Esophagus squamous epithelium (tissue), 5 donors: ENCODE data around the gene TKTL1. TPM values are rescaled to one million over a fixed set of nuclear protein-coding genes. Genes with fewer than 3 reads are reported as not detected.

Experiments used
- DNase-seq: peaks from one replicate; lab custom pipeline; 2025; lab: John Stamatoyannopoulos, UW
- H3K27ac ChIP-seq, 4 donors: fragments of 200-600 bp; sonication (generic); one replicate each; pipeline ENCODE4 v1.5.1; 2016 to 2019; ENCODE audit warnings: mild to moderate bottlenecking in 1 of 4
- H3K27me3 ChIP-seq, 4 donors: fragments of 200-600 bp; sonication (generic); 1 replicate in 3 of 4; 2 replicates in 1 of 4; pipeline versions ENCODE4 v1.5.1 to v1.6.0; 2017 to 2021; ENCODE audit warnings: antibody characterized with exemption in 1 of 4
- H3K36me3 ChIP-seq, 3 donors: fragments of 200-600 bp; sonication (generic); one replicate each; pipeline ENCODE4 v1.5.1; 2016 to 2019
- H3K4me1 ChIP-seq, 3 donors: fragments of 200-600 bp; sonication (generic); one replicate each; pipeline ENCODE4 v1.5.1; 2017 to 2019
- H3K4me3 ChIP-seq, 4 donors: fragments of 200-600 bp; sonication (generic); 1 replicate in 3 of 4; 2 replicates in 1 of 4; pipeline ENCODE4 v1.5.1; 2016 to 2019; ENCODE audit warnings: mild to moderate bottlenecking in 2 of 4, moderate library complexity in 1 of 4
- H3K9me3 ChIP-seq, 3 donors: fragments of 200-600 bp; sonication (generic); one replicate each; pipeline ENCODE4 v1.5.1; 2016 to 2019
- CTCF ChIP-seq, 6 experiments: fragments of 450-650 bp in 4 of 6; fragments of 200-600 bp in 2 of 6; sonication (generic) in 2 of 6; IDR thresholded peaks; one replicate each; pipeline ENCODE4 v1.5.1; 2016 to 2019; ENCODE audit warnings: antibody characterized with exemption in 6 of 6, mild to moderate bottlenecking in 4 of 6, moderate library complexity in 4 of 6
- POLR2A ChIP-seq, 4 donors: fragments of 450-650 bp; IDR thresholded peaks; one replicate each; pipeline ENCODE4 v1.6.1; 2017; ENCODE audit warnings: antibody characterized with exemption in 4 of 4, mild to moderate bottlenecking in 4 of 4, moderate library complexity in 3 of 4
- WGBS, 2 donors: methylation state at CpG; one replicate each; pipeline ENCODE4 v1.1.5; 2018; 5-methylcytosine and 5-hydroxymethylcytosine counted together
- intact Hi-C: fragments of 100-400 bp; cut with DNase I; formaldehyde crosslinking; loops from one replicate; pipeline ENCODE4 v1.15.0; 2022
- total RNA-seq, 4 donors: library from RNA; depleted of rRNA; stranded (reverse); fragments of >200 nt; gene quantifications; one replicate each; pipeline ENCODE4 v1.1.0, GENCODE V29; 2016
- donor health status: DM: yes; HTN: yes; CAD: no.

Gene TKTL1
- total RNA-seq, 4 donors from 2014 or later = not detected

GRCh38 chrX:154348114-154348531, 52.5 kb downstream of the TKTL1 start:
- Histone ChIP-seq H3K9me3 (no peaks in the 10 kb centered on the region), H3K4me1 (peaks cover 0 to 24% (median 3%) of the 10 kb centered on the region in 3 donors), H3K36me3 (peaks cover 4 to 51% (median 13%) of the 10 kb centered on the region in 3 donors), H3K4me3 (no peak overlapping the region), H3K27me3 (no peaks in the 10 kb centered on the region), H3K27ac (peak overlapping the region in 2 of 4 donors; percentile 17 to 44)
- intact Hi-C loops = no loop called here
- no peak for DNase-seq
- no peak for TF ChIP-seq CTCF (IDR thresholded peaks at IDR 0.05)
- TF ChIP-seq POLR2A (IDR thresholded peaks at IDR 0.05) = no peak
- WGBS, 2 donors = 100% methylated on average over 1 of the region's 7 CpGs; no CpG with 5 or more reads in 1 of the 2 donors

- WGBS, 2 donors = 73% methylated on average over 4 of the region's 24 CpGs; no CpG with 5 or more reads in 1 of the 2 donors
- TF ChIP-seq POLR2A (IDR thresholded peaks at IDR 0.05) (no peak), CTCF (IDR thresholded peaks at IDR 0.05) (no peak)
- no peak for DNase-seq
- Histone ChIP-seq H3K27me3 (no peaks in the 10 kb centered on the region), H3K9me3 (no peaks in the 10 kb centered on the region), H3K36me3 (peaks cover 11 to 58% (median 19%) of the 10 kb centered on the region in 3 donors), H3K4me1 (peaks cover 0 to 24% (median 3%) of the 10 kb centered on the region in 3 donors), H3K27ac (peak overlapping the region in 2 of 4 donors; percentile 17 to 44), H3K4me3 (no peak overlapping the region)
- intact Hi-C loops = no loop called here
Measured at GRCh38 chrX:154348646-154349358, 53.2 kb downstream of the TKTL1 start.

GRCh38 chrX:154349359-154349935, 53.9 kb downstream of the TKTL1 start:
- Histone ChIP-seq H3K9me3 (no peaks in the 10 kb centered on the region), H3K36me3 (peaks cover 12 to 64% (median 24%) of the 10 kb centered on the region in 3 donors), H3K27ac (peak overlapping the region in 2 of 4 donors; percentile 17 to 44), H3K4me3 (no peak overlapping the region), H3K27me3 (no peaks in the 10 kb centered on the region), H3K4me1 (peaks cover 0 to 24% (median 3%) of the 10 kb centered on the region in 3 donors)
- intact Hi-C loops = no loop called here
- no peak for DNase-seq
- WGBS, 2 donors = no CpG with 5 or more reads among the region's 19 CpGs
- TF ChIP-seq CTCF (IDR thresholded peaks at IDR 0.05) (no peak), POLR2A (IDR thresholded peaks at IDR 0.05) (no peak)

GRCh38 chrX:154349979-154350378, 54.4 kb downstream of the TKTL1 start:
- Histone ChIP-seq H3K27me3 (no peaks in the 10 kb centered on the region), H3K27ac (no peak overlapping the region), H3K36me3 (peaks cover 12 to 70% (median 24%) of the 10 kb centered on the region in 3 donors), H3K4me3 (no peak overlapping the region), H3K9me3 (no peaks in the 10 kb centered on the region), H3K4me1 (peaks cover 0 to 24% (median 3%) of the 10 kb centered on the region in 3 donors)
- WGBS, 2 donors = 82% methylated on average over 4 of the region's 15 CpGs; no CpG with 5 or more reads in 1 of the 2 donors
- intact Hi-C loops = no loop called here
- TF ChIP-seq POLR2A (IDR thresholded peaks at IDR 0.05) (no peak), CTCF (IDR thresholded peaks at IDR 0.05) (no peak)
- DNase-seq = no peak
